GM12892 (cell line): ENCODE measurements around the gene DLGAP1.

Source experiments
- DNase-seq: peaks from one replicate; pipeline ENCODE4 v3.0.0; 2011; ENCODE audit not compliant: insufficient read length
- FAIRE-seq: peaks from 2 replicates; lab custom pipeline; 2011; peaks lifted over from hg19 to GRCh38; lab: Jason Lieb, UNC
- POLR2A ChIP-seq: IDR thresholded peaks from 2 replicates; pipeline ENCODE4 v1.6.1; 2011; ENCODE audit warnings: low read depth, low read length, control low read depth
- POLR2AphosphoS5 ChIP-seq: IDR thresholded peaks from 2 replicates; pipeline ENCODE4 v1.6.1; 2011; ENCODE audit warnings: low read depth, low read length, control low read depth
- TAF1 ChIP-seq: IDR thresholded peaks from 2 replicates; pipeline ENCODE4 v1.6.1; 2011; ENCODE audit warnings: low read depth, mild to moderate bottlenecking, control low read depth, low read length, borderline replicate concordance

The DLGAP1 gene

GRCh38 chr18:3806656-3807055 is 648.5 kb downstream of the DLGAP1 start:
- DNase-seq (no peak), FAIRE-seq (no peak)
- TF ChIP-seq POLR2A (no peak), TAF1 (no peak), POLR2AphosphoS5 (no peak)

GRCh38 chr18:3804336-3804735 is 650.8 kb downstream of the DLGAP1 start:
- FAIRE-seq (no peak), DNase-seq (no peak)
- TF ChIP-seq POLR2A (no peak), TAF1 (no peak), POLR2AphosphoS5 (no peak)

GRCh38 chr18:3803350-3803749 is 651.8 kb downstream of the DLGAP1 start:
- FAIRE-seq (no peak), DNase-seq (no peak)
- TF ChIP-seq TAF1 (no peak), POLR2AphosphoS5 (no peak), POLR2A (no peak)

GRCh38 chr18:3799515-3799914 is 655.6 kb downstream of the DLGAP1 start:
- DNase-seq (no peak), FAIRE-seq (no peak)
- no peak for TF ChIP-seq POLR2AphosphoS5
- no peak for TF ChIP-seq POLR2A
- no peak for TF ChIP-seq TAF1

GRCh38 chr18:3798032-3798431 is 657.1 kb downstream of the DLGAP1 start:
- no peak for FAIRE-seq
- TF ChIP-seq POLR2A (no peak), TAF1 (no peak), POLR2AphosphoS5 (no peak)
- no peak for DNase-seq

GRCh38 chr18:3796434-3796833 is 658.7 kb downstream of the DLGAP1 start:
- FAIRE-seq (no peak), DNase-seq (no peak)
- TF ChIP-seq TAF1 (no peak), POLR2A (no peak), POLR2AphosphoS5 (no peak)

- TF ChIP-seq POLR2A (no peak), TAF1 (no peak), POLR2AphosphoS5 (no peak)
- DNase-seq = no peak
- no peak for FAIRE-seq
Observed at GRCh38 chr18:3794537-3795348, 660.4 kb downstream of the DLGAP1 start.

GRCh38 chr18:3793545-3793944 is 661.6 kb downstream of the DLGAP1 start:
- FAIRE-seq = no peak
- TF ChIP-seq POLR2A (no peak), POLR2AphosphoS5 (no peak), TAF1 (no peak)
- no peak for DNase-seq

- no peak for TF ChIP-seq POLR2AphosphoS5
- no peak for TF ChIP-seq TAF1
- TF ChIP-seq POLR2A = no peak
- DNase-seq = no peak
- FAIRE-seq = no peak
Observed at GRCh38 chr18:3793111-3793510, 662.0 kb downstream of the DLGAP1 start.

GRCh38 chr18:3792711-3793110 is 662.4 kb downstream of the DLGAP1 start:
- TF ChIP-seq TAF1 (no peak), POLR2A (no peak), POLR2AphosphoS5 (no peak)
- FAIRE-seq = no peak
- DNase-seq = no peak

- TF ChIP-seq POLR2AphosphoS5 (no peak), POLR2A (no peak), TAF1 (no peak)
- FAIRE-seq (no peak), DNase-seq (no peak)
Observed at GRCh38 chr18:3791238-3791637, 663.9 kb downstream of the DLGAP1 start.

GRCh38 chr18:3790703-3791102 is 664.4 kb downstream of the DLGAP1 start:
- FAIRE-seq (no peak), DNase-seq (no peak)

GRCh38 chr18:3789525-3789924 is 665.6 kb downstream of the DLGAP1 start:
- DNase-seq = no peak
- TF ChIP-seq POLR2A (no peak), TAF1 (no peak)
- FAIRE-seq = no peak

More at GRCh38 chr18:3790703-3791102, 664.4 kb downstream of the DLGAP1 start:
- TF ChIP-seq POLR2AphosphoS5 (no peak), TAF1 (no peak), POLR2A (no peak)

GRCh38 chr18:3784949-3785348 is 670.2 kb downstream of the DLGAP1 start:
- FAIRE-seq (no peak), DNase-seq (no peak)
- TF ChIP-seq TAF1 (no peak), POLR2AphosphoS5 (no peak), POLR2A (no peak)
